HG02870 (cell line): ENCODE data around the gene LAMA5.

Experiments
- ATAC-seq: cut with Tn5 transposase; IDR thresholded peaks from one replicate; pipeline ENCODE4 v1.9.1; 2021; ENCODE audit warnings: mild to moderate bottlenecking, moderate library complexity; ENCODE audit not compliant: unreplicated experiment

Gene LAMA5, protein sequence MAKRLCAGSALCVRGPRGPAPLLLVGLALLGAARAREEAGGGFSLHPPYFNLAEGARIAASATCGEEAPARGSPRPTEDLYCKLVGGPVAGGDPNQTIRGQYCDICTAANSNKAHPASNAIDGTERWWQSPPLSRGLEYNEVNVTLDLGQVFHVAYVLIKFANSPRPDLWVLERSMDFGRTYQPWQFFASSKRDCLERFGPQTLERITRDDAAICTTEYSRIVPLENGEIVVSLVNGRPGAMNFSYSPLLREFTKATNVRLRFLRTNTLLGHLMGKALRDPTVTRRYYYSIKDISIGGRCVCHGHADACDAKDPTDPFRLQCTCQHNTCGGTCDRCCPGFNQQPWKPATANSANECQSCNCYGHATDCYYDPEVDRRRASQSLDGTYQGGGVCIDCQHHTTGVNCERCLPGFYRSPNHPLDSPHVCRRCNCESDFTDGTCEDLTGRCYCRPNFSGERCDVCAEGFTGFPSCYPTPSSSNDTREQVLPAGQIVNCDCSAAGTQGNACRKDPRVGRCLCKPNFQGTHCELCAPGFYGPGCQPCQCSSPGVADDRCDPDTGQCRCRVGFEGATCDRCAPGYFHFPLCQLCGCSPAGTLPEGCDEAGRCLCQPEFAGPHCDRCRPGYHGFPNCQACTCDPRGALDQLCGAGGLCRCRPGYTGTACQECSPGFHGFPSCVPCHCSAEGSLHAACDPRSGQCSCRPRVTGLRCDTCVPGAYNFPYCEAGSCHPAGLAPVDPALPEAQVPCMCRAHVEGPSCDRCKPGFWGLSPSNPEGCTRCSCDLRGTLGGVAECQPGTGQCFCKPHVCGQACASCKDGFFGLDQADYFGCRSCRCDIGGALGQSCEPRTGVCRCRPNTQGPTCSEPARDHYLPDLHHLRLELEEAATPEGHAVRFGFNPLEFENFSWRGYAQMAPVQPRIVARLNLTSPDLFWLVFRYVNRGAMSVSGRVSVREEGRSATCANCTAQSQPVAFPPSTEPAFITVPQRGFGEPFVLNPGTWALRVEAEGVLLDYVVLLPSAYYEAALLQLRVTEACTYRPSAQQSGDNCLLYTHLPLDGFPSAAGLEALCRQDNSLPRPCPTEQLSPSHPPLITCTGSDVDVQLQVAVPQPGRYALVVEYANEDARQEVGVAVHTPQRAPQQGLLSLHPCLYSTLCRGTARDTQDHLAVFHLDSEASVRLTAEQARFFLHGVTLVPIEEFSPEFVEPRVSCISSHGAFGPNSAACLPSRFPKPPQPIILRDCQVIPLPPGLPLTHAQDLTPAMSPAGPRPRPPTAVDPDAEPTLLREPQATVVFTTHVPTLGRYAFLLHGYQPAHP (N-terminal part only)

DNA sequence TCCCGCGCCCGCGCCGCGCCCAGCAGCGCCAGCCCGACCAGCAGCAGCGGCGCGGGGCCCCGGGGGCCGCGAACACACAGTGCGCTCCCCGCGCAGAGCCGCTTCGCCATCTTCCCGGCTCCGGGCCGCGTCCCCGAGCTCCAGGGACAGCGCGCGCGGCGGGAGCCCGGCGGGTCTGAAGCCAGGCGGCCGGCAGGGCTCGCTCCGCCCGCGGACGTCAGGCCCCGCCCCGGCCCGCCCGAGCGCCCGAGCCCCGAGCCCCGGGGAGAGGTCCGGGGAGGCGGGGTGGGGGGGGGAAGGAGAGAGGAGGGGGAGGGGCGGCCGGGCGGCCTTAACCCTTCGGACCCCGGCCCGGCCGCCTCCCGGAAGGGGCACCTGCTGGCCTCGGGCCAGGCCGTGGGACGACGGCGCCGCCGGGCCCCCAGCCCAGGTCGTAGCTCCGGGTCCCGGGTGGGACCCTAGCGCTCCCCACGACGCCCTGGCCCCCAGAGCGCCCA lies at the start of gene LAMA5:
Gene LAMA5, minus strand, starts transcription at position 177 of the 497 bp plus-strand sequence. Its CDS starts 67 bp downstream, at position 110.
- no peak for ATAC-seq

DNA sequence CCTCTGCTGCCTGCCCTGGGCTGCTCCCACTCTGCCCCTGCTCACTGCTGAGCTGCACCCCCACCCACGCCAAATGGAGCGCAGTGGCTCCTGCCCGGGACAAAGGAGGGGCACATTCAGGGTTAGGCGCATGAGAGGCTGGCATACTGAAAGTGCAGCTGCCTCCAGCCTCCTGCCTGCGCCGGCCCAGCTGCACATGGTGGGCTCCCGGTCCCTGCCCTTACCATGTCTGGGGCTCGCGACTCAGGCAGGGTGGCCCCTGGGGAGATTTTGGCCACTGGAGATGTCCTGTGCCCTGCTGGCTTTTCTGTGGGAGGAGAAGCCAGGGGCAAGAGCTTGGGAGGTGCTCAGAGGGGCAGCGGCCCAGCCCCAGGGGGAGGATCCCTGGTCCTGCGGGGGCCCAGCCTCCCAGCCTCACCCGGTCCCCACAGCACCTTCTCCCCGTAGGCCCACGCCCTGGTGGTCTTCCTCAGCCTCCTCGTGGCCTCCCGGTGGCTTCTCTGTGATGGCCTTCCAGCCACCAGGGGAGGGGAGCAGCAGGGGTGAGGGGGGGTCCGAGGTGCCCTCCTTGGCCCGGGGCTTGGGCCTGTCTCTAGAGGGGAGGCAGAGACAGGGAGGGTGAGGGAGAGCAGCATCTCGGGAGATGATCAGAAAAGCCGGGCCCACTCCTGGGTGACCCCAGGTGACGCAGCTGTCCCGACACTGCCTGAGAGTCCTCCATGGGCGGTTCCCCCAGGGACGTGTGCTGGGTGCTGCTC lies 48.4 kb upstream of the LAMA5 start:
- ATAC-seq: no peak

DNA sequence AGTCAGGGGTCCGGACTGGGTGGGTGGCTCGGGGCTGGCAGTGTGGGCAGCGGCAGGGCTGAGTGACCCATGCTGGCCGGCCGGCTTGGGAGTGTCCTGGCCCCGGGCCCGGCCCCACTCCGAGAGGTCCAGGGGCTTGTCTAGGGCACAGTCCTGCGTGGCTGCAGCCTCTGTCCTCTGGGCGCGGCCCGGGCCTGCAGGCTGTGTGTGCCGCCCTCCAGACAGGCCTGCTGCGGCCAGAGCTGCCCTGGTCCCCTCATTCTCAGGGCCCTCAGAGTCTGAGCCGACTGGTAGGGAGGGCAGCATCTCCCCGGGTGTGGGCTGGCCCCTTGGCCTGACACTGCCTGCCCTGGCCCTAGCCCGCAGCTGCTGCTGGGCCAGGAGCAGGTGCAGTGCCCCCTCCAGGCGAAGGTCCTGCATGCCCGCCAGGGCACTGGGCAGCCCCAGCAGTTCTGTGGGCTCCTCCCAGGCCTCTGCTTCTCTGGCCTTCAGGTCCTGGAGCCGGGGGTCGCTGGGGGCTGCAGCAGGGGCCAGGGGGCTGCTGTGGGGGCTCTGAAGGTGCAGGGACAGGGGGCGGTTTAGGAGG lies 46.9 kb upstream of the LAMA5 start:
- ATAC-seq: no peak

DNA sequence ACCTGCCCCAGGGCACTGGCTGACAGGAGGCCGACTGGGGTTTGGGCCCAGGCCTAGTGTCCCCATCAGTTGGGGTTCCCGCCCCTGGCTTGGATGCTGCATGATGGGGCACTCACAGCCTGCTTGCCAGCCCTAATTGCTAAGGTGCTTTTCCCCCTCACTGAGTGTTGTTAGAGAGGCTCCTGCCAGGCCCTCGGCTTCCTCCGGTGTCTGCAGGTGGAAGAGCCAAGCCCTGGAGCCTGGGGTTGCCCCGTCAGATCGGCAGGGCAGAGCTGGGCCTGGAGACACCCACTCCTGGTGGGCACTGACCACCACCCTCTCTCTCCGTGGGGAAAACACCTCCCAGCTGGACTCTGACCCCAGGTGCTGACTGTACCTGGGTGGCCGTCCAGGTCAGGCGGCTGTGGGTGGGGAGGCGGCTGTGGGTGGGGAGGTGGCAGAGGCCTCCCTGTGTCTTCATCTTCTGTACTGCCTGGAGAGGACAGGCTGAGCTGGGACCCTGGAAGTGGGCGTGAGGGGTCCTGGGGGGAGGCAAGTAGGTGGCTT lies 46.0 kb upstream of the LAMA5 start:
- ATAC-seq: no peak

DNA sequence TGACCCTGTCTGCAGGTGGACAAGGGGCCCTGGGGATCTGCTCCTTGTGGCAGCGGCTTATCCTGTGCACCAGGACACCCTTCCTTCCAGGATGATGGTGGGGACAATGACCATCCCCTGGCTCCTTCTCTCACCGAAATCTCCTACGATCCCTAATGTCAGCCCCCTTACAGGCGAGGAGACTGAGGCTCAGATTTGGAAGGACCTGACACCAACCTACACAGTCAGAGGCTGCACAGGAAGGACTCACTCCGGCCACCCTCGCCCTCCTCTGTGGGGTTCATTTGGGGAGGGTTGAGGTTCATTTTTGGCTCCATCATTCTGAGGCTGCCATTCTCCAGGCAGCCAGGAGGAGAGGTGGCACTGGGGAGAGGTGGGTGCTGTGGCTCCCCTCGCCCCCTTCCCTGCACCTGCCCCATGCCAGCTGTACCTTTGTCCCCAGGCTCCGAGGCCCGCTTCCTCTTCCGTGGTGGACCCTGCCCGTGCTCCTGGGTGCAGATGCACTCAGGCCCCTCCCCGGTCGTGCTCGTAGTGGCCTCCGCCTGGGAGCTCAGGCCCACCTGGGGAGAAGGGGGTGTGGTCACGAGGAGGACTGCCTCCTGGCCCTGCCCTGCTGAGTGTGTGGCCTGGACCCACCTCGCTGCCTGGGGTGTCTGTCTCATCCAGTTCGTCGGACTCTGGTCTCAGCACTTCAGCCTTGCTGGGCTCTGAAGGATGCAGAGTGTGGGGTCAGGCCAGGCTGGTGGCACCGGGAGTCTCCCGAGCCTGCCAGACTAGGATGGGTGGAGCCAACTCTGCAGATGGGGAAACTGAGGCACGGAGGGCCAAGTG lies 45.3 kb upstream of the LAMA5 start:
- no peak for ATAC-seq

DNA sequence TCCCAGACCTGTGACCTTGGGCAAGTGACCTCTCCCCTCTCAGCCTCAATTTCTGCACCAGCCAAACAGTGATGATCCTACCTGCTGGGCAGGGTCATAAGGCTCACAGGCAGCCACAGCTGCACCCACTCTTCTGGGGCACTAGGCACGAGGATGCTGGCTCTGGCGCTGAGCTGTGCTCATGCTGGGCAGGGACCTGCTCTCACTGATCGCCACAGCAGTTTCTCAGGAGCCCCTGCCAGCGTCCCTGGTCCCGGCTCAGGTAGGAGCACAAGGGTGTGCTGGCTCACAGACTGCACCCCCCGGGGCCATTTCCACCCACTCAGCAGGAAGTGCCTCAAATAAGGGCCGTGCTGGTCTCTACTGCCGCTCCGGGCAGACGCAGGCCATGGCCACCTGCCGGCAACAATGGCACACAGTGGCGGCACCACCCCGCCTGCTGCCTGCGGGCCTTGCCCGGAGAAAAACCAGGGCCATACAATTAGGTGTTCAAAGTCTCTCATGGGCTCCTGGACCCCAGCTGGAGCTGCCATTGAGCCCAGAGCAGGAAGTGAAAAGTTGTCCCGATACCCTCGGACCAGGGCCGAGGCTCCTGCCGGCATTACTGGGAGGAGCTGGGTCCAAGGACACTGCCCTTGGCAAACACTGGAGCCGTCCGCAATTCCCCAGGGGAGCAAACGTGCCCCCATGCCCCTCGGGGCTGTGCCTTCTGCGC lies 44.5 kb upstream of the LAMA5 start:
- no peak for ATAC-seq

DNA sequence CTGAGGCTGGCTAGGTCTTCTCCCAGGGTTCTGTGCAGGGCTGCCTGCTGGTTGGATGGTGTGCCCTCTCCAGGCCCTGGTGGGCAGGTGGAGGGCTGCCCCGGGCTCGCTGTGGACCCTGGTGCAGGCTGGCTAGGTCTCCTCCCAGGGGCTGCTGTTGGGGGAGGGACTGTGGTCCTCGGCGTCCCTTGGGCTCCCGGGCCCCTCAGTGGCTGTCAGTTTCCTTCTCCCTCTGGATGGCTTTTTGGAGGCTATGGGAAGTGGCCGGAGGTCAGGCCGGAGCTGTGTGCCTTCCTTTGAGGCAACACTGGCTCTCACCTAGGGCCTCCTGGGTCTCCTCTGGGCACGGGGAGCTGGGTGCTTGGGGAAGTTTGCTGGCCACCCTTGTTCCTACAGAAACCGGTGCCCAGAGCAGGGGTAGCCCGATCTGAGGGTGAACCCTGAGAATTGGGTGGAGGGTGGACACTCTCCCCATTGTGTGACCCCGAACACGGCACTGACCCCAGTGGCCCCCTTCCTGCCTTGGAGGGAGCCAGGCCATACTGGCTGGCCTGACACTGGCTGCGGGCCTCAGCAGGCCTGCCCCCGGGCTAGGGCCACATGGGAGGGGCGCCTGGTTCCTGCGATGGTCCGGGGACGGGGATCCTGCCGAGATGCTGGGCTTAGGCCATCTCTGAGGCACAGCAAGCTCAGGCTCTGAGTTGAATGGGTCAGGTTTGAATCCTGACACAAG lies 43.8 kb upstream of the LAMA5 start:
- no peak for ATAC-seq

DNA sequence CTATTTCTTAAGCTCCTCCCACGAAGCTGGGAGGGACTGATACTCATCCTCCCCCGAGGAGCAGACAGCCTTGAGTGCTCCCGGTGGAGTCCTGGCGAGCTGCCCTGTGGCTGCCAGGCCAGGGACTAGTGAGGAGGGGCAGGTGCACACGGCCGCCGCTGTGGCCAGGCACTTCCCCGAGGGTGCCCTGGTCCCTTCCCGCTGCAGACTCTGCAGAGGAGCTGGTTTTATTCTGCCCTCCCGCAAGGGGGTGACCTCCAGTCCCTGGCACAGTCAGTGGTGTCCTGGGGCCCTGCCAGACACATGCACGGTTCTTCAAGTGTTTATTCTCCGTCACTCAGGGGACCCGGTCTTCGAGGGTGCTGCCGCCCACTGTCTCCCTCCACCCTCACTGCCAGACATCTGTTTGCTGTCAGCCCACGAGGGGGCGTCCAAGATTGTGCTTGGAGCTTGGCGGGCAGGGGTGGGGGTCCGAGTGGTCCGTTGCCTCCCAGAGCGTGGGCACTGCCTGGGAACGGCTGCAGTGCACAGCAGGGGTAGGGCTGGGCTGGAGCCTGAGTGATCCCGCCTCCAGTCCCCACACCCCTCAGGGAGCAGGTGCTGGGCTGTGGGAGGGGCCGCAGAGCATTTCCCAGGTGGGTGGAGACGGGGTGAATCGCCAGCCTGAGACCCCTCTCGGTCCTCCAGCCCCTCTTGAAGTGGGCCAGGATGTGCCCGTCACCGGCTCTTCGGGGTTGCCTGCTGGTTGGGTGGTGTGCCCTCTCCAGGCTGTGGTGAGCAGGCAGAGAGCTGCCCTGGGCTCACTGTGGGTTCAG lies 43.0 kb upstream of the LAMA5 start:
- ATAC-seq: no peak

DNA sequence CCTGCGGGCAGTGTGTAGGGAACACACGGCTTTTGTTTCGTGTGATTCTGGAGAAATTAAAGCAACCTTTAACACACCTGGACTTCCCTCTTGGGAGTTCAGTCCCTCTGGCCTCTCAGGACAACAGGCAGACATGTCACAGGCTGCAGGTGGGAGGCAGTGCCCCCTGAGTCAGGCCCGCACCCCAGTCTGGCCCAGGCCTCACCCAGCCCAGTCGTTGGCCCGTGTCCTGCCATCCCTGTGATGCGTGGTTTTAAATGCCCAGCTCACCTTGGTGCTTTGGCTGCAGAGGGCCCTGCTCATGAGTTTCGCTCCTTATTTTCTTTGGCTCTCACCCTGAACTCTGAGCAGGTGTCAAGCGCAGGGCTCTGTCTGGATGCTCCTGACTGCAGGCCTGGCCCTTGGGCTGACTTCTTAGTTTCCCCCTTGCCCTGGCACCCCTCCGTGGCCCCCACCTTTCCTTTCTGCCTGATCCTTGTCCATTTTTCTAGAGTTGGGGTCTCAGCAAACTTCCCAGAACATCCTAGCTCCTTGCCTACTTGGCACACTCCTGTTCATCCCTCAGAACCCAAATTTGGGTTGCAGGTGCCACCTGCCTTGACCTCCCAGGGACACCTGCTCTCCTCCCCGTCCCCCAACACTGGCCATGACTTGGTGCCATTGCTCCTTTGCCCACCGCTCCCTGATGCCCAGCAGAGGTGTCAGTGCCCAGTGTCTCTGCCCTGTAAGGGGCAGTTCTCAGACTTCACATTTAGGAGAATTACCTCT lies 42.2 kb upstream of the LAMA5 start:
- no peak for ATAC-seq

DNA sequence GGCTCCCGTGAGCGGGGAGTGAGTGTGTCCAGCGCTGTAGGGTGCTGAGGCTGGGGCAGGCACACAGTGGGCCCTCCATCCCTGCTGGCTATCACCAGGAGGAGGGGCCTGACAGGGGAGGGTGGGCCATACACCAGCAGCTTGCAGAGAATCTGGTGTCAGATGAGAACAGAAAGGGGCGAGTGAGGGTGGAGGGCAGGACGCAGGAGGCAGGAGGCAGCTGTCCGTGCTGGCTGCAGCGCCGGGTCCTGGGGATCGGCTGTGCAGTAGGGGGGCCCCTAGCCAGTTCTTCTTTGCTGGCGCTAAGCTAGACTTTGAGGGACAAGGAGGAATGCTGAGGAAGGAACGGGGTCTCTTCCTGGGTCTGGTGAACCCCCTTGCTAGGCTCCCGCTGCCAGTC lies 41.5 kb upstream of the LAMA5 start:
- ATAC-seq: no peak

DNA sequence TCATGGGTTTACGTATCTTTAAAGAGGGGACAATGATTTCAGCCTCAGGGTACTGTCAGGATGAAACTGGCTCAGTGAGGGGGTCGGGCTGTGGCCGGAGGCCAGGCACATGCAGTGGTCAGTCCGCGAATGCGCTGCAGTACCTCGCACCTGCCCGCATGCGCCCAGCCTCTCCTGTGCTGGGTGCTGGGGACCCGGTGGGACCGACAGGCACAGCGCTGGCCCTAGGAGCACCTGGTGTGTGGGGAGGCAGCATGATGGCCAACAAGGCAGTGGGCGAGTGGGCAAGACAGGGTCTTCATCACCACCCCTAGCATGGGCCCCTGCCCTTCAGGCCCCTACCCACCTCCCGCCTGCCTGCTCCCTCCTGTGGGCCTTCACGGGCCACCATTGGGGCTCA lies 40.9 kb upstream of the LAMA5 start:
- no peak for ATAC-seq

DNA sequence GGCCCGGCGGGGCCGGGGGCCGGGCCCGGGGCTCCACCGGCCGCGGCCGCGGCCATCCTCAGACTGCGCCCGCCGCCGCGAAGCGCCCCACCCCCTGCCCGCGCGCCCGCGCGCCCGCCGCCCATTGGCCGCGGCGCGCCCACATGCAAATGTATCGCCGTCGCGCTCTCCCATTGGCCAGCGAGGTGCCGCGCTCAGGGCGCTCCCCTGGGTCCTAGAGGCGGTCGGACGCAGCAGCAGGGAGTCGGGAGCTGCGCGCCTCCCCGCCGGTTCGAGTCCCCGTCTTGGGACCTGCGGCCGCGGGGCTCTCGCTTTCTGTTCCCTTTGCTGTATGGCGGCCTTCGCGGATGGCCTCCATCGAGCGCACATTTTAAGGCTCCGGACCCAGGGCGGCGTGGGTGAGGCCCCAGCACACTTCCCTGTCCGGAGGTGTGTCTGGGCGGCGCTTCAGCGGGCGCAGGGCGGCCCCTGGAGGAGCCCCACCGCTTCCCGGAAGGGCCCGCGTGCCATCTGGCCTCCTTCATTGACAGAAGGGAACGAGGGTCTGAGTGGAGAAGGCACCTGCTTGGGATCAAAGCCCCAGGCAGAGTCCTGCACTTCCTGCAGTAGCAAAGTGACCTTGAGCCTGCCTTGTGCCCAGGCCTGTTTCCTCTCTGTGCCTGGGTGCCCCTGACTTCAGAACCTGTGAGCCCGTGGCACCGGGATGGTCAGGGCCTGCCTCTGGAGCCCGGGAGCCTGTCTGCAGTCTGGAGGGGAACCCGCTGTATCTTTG lies 40.3 kb upstream of the LAMA5 start, which contains the start of gene CABLES2:
Gene CABLES2, minus strand, starts transcription at position 65 of the 772 bp plus-strand sequence. Its CDS starts 9 bp downstream, at position 56.
- peak; percentile 86 for ATAC-seq

DNA sequence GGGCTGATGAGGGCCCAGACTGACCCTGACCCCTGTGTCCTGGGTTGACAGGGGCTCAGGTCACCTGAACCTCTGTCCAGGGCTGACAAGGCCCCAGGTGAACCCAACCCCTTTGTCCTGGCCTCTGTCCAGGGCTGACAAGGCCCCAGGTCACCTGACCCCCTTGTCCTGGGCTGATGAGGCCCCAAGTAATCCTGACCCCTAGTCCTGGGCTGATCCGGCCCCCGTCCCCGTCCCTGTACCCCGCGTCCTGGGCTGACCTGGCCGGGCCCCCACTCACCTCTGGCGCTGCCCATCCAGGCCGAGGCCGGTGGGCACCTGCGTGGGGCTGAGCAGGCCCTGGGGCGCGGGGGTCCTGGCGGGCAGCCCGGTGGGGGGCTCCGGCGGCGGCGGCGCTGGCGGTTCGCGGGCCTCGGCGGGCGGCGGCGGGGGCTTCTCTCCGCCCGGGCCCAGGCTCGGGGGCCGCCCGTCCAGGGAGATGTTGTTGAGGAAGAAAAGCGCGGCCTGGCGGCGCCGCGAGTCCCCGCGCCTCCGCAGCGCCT lies 39.6 kb upstream of the LAMA5 start:
- ATAC-seq: peak; percentile 1

DNA sequence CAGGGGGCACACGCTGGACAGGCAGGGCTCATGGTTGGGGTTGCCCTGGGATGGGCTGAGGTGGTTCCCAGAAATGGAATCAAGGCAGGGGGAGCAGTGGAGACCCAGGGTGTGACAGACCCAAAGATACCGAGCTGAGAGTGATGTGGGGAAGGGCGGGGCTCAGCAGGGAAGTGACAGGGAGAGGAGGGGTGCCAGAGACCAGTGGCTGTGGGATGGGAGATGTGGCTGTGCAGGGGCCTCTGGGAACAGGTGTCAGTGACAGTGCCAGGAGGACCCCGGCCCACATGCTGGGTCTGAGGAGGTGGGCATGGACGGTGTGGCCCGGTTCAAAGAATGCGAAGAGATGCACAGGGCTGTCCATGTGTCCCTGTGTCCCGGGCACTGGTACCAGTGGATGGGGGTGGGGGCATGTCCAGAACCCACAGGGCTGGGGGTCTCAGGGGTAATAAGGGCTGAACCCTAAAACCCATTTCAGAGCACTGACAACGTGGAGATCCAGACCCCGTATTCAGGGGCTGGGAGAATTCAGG lies 38.9 kb upstream of the LAMA5 start:
- no peak for ATAC-seq
